ENCODE data around the gene SRXN1. TPM values are rescaled to one million over a fixed set of nuclear protein-coding genes. Genes with fewer than 3 reads are reported as not detected.
"Not testable (repeated sequence)": the region's sequence is repeated elsewhere in the genome, so short reads cannot be mapped to it uniquely, and the experiment has no call there.

The SRXN1 gene
- total RNA-seq, 1 donor from 2014 or later: 18.5 TPM

DNA sequence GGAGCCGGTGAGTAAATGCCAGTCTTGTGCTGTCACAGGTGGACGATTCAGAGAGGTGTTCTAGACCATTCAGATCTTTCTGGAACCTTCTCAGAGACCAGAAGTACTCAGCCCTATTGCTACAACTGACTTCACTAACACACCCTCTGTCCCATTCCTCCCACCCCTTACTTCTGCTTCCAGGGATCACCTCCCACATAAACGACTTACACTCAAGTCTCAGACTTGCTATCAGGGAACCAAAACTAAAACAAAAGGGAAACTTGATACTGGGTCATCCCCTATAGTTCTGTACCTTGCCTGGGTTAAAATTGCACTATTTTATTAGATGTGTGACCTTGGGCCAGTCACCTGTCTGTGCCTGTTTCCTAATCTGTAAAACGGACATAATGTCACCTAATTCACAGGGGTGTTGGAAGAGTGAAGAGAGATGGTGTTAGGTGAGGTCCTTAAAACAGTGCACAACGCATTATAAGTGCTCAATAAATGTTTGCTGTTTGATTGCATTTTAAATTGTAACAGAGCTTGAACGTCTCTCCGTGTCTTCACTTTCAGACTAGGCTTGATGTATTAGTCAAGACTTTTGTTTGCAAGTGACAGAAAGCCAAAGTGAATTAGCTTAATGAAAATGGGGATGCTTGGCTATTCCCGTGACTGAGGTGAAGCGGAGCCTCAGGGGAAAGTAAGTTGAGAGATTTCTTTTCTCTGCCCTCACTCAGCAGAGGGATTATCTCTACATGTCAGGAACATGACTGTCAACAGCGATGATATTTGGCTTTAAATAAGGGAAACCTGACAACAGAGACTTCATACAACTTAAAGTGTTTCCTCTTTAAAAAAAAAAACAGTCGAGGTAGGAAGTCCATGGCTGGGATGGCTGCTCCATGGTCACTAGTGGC lies 3.0 kb upstream of the SRXN1 start:
- DNase-seq (ENCODE audit: low spot score): no peak

DNA sequence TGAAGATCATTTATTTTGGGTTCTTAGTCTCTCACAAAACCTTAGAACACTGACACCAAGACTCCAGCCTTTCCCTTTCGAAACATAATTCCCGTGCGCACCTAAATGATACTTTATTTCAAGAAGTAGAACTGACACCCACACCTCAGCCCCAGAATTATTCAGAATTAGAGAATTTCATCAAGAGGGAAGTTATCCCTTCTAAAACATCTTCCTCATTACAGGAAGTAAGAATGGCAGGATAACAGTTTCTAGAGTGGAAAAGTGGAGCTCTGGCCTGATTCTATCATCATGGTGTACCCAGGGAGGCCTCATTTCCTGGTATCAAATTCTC lies 1.4 kb upstream of the SRXN1 start:
- no peak for DNase-seq (ENCODE audit: low spot score)

DNA sequence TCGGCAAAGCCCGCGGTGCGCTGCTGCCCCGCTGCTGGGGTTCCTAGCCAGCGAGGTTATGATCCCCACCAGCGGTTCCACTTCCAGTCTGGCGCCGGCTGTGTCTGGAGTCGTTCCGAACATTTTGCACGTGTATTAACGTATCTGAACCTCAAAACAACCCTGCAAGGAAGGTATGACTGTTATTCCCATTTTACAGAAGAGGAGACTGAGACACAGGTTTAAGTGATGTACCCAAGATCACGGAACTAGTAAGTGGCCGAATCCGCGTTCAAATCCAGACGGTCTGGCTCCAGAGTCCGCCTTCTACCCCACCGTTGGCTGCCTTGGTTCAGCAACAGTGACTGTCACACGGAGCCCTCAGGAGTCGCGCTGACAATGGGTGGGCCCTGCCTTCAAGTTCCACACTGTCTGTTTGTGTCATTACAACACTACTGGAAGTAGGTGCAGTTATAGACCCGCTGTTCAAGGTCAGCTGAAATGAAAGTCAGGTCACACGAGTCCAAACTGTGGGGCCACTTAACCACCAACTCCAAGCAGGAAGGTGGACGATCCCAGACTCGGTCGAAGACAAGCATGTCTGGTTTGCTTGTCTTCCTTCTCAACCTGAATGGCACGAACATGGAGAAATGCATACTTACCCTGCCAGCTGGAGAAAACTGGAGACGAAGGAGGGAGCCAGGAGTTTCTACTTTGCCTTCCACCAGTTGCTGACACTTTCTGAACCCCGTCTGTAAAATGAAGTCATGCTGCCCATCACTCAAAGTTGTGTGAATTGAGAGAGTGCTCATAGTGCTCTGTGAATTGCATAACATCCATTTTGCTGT lies 803 bp upstream of the SRXN1 start:
- no peak for DNase-seq (ENCODE audit: low spot score)

DNA sequence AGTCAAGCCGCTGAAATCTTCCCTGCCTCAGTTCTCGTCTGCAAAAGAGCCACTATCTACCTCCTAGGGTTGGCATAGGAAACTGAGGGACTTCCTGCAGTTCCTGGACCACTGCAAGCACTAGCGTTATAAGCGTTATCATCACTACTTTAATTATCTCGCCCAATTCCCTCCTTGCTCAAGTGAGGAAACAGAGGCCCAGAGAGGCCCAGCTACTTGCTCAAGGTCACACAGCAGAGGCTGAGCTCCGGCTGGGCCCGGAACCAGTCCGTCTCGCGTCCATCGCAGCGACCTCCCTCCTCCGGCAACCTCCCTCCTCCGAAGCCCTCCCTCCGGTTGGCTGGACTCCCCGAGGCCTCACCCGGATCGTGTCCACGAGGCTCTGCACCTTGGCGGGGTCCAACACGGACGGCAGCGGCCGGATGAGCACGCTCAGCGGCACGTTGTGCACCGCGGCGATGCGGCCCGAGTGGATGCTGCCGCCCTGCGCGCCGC lies 338 bp downstream of the SRXN1 start:
- DNase-seq (ENCODE audit: low spot score): no peak

DNA sequence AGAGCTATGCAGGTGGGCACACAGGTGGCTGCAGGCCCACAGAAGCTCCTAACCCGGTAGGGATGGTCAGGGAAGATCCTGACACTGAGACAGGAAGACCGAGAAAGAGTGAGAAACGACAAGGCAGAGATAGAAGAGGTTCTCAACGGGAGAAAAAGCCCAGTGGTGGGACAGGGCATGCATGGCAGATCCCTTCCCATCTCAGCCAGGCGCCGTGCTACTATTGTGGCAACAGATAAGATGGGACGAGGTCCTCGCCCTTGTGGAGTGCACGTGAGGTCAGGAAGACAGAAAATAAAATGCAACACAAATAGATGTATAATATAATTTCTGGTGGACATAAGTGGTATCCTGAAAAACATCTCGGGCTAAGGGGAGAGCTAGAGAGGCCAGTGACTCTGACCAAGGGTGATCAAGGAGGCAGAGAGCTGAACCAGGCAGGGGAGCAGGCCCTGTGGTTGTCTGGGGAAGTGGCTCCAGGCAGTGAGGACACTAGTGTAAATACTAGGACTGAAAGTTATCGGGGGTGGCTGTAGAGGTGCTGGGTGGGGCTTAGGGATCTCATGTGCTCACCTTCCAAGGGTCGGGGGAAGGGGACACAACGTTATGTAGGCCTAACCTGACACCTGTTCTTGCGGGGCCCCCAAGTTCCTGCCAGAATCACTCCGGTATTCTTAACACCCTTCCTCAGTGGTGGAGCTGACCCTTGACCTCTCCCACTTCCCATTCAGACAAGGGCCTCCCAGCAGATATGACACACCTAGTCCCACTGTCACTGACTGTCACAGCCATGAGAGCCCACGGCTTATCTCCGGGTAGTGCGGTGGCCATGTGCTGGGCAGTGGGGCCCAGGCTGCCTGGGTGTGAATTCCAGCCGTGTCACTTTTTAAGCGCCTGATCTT lies 1.0 kb downstream of the SRXN1 start:
- DNase-seq (ENCODE audit: low spot score): no peak

DNA sequence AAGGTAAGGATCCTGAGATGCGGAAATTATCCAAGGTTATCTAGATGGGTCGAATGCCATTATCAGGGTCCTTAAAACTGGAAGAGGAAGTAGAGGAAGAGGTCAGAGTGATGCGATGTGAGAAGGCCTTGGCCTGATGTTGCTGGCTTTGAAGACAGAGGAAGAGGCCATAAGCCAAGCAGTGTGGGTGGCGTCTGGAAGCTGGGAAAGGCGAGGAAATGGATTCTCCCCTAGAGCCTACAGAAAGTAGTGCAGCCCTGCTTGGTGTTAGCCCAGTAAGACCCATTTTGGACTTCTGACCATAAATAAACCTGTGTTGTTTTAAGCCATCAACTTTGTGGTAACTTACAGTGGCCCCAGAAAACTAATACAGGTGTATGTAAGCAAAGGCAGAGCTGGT lies 2.0 kb downstream of the SRXN1 start:
- no peak for DNase-seq (ENCODE audit: low spot score)

DNA sequence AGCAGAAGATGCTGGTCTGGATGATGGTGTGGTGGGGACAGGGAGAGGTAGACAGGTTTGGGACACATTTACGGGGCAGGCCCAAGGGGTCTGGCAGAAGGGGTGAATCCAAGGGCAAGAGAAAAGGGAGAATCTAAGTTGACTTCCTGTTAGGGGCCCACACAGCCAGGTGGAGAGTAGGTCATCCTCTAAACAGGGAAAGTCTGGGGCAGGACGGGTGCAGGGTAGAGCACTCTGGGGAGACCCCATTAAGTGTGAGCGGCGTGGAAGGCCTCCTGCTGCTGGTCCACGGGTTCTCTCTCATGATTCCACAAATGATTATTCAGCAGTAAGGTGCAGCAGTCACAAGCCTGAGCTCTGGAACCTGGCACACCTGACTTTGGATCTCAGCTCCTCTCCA lies 2.7 kb downstream of the SRXN1 start:
- no peak for DNase-seq (ENCODE audit: low spot score)

DNA sequence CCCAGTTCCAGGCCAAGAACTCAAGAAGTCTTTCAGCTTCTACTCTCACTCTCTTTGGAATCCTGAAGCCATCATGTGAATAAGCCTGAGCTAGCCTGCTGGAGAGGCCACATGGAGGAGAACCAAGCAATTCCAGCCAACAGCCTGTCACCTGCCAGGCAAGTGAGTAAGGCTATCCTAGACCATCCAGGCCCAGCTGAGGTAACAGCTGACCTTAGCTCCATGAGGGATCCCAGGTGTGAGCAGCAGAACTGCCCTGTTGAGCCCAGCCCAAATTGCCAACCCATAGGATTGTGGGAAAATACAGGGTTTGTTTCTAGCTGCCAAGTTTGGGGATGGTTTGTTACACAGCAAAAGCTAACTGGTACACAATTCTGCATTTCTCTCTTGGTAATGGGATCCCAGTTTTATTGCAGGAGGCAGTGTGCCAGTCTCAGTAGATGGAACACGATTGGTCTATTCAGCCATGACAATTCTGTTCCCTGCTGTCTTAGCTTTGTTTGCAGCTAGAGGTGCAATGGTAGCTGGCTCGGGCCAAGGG lies 5.5 kb downstream of the SRXN1 start:
- no peak for DNase-seq (ENCODE audit: low spot score)

DNA sequence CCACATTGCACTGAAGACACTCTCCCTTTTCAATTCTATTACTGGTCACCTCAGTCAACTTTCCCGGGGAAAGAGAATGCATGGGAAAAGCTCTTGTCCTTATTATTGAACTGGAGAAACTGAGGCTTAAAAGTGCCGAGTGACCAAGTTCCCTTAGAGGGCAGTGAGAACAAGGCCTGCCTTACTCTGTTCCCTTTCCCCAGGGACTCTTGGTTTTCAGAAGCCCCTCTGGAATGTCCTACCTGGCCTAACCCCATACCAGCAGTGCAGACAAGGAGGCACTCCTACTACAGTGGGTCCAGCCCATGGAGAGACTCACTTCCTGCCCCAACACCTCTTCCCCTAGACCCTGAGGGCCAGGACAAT lies 6.1 kb downstream of the SRXN1 start:
- no peak for DNase-seq (ENCODE audit: low spot score)

DNA sequence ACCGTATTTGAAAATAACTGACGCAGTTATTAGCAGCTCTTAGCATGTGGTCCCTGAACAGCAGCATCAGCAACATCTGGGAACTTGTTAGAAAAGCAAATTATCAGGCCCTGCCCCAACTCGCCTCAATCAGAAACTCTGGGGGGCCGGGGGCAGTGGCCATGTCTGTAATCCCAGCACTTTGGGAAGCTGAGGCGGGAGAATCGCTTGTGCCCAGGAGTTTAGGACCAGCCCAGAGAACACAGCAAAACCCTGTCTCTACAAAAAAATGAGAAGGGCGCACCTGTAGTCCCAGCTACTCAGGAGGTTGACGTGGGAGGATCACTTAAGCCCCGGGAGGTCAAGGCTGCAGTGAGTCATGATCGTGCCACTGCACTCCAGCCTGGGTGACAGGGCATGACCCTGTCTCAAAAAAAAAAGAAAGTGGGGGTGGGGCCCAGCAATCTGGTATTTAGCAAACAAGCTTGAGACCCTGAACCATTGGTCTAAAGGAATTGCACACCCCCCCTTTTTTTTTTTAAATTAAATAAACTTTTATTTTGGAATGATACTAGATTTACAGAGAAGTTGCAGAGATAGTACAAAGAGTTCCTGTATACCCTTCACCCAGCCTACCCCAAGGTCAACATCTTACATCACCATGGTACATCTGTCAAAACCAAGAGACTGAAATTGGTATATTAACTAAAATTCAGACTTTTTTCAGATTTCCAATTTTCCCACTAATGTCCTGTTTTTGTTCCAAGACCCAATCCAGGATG lies 6.7 kb downstream of the SRXN1 start:
- no peak for DNase-seq (ENCODE audit: low spot score)

DNA sequence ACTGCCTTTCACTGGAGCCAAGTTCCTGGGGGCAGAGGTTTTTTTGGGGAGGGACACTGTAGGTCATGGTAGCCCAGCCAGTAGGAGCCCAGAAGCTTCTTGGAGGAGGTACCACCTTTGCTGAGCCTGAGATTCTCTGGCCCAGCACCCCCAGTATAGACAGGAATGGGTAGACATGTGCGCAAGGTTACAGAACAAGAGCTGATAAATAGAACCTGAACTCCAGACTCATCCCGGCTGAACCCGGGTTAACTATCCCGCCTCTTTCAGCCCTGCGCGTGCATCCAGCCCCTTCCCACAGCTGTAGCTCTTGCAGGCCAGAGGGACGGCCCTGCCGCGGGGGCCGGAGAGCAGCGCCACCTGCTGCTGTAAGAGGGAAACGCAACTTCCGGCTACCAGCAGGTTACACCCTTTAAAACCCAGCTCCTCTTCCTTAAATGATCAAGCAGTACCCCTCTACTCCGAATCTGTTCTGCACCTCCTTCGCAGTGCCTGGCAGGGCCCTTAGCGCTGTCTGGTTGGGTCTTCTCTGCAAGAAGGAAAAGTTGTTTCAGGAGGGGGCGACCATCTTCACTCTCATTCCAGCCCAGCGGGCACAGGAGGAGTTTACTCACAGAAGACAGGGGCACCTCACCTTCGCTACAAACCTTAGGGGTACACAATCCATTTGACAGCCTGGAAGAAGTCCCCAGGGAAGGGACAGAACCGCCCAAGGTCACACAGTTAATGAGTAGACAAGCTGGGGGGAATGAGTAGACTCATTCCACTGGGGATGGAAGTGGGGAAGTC lies 7.5 kb downstream of the SRXN1 start:
- peak; percentile 62 for DNase-seq (ENCODE audit: low spot score)

DNA sequence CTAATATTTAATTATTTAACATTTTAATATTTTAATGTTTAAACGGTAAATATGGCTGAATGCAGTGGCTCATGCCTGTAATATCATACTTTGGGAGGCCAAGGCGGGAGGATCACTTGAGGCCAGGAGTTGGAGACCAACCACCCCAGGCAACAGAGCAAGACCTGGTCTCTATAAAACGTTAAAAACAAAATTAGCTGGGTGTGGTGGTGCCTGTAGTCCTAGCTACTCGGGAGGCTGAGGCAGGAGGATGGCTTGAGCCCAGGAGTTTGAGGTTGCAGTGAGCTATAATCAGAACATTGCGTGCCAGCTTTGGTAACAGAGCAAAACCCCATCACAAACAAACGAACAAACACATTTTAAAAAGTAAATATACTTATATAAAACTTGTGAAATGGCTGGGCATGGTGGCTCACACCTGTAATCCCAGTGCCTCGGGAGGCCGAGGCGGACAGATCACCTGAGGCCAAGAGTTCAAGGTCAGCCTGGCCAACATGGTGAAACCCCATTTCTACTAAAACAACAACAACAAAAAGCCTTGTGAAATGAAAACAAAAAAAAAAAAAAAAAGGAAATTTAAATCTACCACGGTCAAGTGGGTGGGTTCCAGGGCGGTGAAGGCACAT lies 8.2 kb downstream of the SRXN1 start:
- no peak for DNase-seq (ENCODE audit: low spot score)

DNA sequence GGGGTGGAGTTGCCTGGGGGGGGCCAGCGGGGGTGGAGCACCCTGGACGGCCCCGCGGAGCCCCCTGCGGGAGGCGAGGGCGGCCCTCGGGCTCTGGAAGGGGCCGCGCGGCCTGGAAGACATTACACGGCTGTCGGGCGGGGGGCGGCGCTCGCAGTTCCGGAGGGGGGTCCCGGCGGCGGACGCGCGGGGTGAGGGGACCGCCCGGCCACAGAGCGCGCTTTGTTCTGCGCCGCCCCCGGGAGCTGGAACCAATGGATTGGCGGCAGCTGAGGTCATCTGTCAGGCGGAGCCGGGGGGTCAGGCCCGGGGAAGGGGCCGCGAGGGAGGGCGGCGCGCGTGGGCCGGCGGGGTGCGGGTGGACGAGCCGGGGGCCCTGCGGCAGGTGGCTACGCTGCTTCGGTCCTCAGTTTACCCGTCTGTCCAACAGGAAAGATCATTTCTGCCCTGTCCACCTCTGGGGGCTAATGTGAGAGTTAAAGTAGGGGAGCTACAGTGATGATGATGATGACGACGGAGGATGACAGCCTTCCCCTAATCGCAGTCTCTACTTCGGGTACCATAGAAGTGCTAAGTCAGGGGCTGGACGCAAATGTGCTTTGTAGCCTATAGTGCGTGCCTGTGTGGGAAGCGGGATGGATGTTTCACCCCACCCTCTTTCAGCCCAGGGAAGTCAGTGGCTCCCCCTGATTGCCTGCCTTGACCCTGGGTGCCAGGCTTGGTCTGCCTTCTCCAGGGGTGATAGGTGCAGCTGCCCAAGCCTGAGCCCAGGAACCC lies 10.4 kb downstream of the SRXN1 start:
- DNase-seq (ENCODE audit: low spot score): no peak

DNA sequence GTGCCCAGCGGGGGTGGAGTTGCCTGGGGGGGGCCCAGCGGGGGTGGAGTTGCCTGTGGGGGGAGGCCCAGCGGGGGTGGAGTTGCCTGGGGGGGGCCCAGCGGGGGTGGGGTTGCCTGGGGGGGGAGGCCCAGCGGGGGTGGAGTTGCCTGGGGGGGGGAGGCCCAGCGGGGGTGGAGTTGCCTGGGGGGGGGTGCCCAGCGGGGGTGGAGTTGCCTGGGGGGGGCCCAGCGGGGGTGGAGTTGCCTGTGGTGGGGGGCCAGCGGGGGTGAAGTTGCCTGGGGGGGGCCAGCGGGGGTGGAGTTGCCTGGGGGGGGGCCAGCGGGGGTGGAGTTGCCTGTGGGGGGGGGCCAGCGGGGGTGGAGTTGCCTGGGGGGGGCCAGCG lies 11.0 kb downstream of the SRXN1 start:
- not testable (repeated sequence) for DNase-seq (ENCODE audit: low spot score)

DNA sequence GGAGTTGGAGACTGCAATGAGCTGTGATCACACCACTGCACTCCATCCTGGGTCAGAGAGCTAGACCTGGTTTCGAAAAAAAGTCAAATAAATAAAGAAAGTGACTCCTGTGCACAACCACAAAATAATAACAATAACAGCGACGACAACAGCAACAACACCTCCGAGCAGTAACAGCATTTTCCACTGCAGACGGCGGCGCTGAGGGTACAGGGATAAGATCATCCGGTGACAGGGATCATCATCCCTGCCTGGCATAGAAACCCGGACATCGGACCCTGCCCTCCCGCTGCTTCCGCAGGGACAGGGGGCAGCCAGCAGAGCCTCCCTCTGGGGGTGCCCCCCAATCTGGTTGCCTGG lies 11.5 kb downstream of the SRXN1 start:
- no peak for DNase-seq (ENCODE audit: low spot score)

DNA sequence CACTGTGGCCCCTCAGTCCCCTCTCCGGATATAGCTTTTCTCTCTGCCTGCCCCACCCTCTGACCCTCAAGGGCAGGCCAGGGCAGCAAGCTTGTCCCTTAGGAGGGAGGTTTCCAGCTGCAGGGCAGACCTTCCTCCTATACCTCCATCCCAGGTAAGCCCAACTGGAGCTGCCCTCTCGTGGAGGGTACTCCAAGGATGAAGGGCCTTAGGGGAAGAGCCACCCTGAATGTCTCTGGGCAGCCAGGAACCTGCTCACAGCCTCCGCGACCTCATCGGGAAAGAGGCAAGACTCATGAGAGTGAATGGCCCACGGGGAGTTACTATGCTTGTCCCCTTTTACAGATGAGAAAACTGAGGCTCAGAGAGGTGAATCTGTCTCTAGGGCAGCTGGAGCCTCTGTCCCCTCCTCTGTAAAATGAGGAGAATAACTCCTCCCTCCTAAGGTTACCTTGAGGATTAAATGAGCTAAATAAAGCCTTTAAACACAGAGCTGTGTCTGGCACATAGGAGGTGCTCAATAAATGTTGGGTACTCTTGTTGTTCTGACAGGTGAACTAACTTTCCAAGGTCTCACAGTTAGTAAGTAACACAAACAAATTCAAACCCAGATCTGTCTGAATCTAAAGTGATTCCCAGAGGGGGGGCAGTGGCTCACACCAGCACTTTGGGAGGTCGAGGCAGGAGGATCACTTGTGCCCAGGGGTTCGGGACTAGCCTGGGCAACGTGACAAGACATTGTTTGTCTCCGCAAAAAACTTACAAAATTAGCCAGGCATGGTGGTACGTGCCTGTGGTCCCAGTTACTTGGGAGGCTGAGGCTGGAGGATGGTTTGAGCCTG lies 12.1 kb downstream of the SRXN1 start:
- no peak for DNase-seq (ENCODE audit: low spot score)

DNA sequence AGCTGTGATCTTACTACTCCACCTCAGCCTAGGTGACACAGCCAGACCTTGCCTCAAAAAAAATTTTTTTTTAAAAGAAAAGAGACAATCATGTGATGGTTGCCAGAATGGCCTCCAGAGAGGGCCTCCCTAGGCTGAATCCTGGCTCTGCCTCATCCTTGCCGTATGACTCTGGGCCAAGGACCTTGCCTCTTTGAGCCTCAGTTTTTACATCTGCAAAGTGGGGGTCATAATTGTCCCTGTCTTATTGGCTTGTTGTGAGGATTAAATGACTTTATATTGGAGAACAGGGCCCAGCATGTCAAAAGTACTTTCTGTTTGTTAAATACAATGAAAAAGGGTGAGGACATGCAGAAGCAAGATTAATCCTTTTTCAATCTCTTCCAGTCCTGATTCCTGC lies 14.4 kb downstream of the SRXN1 start:
- no peak for DNase-seq (ENCODE audit: low spot score)

DNA sequence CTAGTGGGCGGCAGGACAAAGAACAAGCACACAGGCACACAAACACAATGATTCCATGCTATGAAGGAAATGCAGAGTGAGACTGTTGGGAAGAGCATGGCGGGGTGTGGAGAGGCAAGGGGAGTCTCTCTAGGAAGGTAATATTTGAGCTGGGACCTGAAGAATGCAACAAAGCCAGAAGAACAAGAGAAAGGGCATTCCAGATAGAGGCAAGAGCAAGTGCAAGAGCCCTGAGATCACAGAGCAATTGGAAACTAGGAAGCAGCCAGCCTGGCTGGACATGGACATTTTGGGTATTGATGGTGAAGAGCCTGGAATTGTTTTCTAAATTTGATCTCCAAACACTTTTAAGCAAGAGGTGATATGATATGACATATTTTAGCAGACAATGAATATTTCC lies 15.4 kb downstream of the SRXN1 start:
- no peak for DNase-seq (ENCODE audit: low spot score)

Measured in mucosa of gallbladder (tissue), 1 donor.